NCI-H345 treated with DMSO at 0.1 percent for 48 hours (cell line): ENCODE data around the gene EFNB2.

Experiments used
- DNase-seq: peaks from one replicate; lab custom pipeline; 2025; ENCODE audit not compliant: unreplicated experiment; lab: John Stamatoyannopoulos, UW

EFNB2 gene

DNA sequence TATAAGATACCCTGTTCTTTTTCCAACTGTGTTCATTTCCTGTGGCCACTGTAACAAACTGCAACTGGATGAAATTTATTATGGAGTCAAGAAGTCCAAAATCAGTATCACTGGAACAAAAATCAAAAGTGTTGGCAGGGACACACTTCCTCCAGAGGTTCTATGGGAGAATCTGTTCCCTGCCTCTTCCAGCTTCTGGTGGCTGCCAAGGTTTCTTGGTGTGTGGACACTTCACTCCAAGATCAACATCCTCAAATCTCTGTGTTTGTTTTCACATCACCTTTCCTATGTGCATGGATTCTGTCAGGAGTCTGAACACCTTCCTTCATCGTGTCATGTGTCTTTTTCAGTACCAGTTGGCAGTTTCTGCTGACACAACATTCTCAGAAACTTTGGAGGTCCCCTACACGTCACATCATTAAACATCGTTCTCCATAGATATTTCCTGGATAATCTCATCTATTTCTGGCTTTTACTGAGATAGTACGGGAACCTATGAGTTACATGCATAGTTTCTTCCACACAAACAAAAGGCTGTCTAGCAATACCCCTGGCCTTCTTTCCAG, 15.2 kb upstream of the EFNB2 start:
- no peak for DNase-seq

DNA sequence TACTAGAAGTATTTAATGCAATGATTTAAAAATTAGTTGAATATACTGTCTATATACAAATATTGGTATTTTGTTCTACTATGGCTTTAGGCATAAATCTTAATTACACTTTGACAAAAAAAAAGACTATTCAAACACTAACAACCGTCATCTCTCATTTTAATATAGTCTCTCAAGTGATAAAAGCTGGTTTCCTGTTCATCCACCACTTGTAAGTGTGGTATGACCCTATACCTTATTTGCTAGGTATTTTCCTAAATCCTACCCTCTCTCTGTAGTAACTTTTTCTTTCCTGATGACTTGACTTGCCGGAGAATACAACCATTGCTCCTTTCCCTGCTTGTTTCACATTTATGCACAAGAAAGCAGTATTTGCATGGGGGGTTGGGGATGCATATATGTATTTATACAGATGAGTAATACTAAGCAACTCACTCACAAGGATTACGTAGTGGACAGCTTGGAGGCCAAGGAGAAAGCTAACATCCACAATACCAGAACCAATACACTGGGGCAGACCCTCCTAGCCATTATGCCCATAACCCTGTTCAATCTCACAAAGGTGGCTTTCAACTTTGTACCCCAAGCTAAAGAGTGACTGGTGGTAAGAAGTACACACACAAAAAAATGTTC, 12.7 kb upstream of the EFNB2 start:
- no peak for DNase-seq

GRCh38 chr13:106541826-106542225, 6.4 kb upstream of the EFNB2 start:
- no peak for DNase-seq

DNA sequence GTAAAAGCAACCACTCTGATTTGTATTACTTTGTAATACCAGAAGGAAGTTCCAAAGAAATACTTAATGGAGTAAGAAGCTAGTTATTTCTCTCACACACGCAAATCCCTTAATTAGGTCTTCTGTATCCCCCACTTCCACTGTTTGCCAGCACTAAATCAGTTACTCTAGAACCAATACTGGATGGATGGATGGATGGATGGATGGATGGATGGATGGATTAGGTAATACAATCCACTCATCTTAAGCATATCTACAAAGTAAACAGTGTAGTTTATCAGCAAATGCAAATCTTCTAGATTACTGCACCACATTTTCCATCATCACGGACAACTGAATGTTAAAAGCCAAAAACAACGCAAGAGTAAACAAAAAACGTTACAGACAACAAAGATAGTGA, 5.2 kb upstream of the EFNB2 start:
- DNase-seq: no peak

GRCh38 chr13:106537521-106537920, 2.1 kb upstream of the EFNB2 start:
- DNase-seq: no peak

DNA sequence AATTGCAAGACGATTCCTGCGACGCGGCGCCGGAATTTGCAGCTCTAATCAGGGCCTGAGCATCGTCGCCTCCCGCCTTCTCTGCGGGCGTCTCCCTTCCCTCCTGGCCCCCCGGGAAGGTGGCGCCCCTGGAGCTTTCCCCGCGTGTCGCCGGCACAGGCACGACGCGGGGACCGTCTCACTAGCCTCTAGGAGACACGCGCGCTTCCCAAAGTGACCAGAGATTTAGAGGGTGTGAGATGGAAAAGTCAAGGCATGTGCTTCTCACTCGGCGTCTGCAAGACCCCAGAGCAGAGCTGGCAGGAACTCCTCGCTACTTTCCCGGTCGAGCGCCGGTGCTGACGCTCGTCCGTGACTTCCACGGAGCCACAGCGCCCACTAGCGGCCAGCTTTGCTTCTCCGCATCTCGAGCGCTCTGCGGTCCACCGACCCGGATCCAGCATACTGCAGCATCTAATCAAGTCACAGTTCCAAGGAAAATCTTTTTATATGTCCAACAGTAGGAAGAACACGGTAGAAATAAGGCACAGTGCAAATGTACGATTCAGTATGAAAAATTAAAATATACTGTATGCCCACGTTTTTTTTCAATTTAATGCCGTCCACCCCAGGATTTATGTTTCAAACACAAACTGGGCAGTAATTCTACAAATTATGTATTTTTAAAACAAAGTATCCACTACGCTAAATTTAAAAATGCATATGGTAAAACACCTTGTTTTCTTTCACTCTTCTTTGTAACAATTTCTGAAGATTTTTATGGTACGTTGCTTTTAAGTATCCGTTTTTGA, 977 bp upstream of the EFNB2 start:
- peak; percentile 88 for DNase-seq

DNA sequence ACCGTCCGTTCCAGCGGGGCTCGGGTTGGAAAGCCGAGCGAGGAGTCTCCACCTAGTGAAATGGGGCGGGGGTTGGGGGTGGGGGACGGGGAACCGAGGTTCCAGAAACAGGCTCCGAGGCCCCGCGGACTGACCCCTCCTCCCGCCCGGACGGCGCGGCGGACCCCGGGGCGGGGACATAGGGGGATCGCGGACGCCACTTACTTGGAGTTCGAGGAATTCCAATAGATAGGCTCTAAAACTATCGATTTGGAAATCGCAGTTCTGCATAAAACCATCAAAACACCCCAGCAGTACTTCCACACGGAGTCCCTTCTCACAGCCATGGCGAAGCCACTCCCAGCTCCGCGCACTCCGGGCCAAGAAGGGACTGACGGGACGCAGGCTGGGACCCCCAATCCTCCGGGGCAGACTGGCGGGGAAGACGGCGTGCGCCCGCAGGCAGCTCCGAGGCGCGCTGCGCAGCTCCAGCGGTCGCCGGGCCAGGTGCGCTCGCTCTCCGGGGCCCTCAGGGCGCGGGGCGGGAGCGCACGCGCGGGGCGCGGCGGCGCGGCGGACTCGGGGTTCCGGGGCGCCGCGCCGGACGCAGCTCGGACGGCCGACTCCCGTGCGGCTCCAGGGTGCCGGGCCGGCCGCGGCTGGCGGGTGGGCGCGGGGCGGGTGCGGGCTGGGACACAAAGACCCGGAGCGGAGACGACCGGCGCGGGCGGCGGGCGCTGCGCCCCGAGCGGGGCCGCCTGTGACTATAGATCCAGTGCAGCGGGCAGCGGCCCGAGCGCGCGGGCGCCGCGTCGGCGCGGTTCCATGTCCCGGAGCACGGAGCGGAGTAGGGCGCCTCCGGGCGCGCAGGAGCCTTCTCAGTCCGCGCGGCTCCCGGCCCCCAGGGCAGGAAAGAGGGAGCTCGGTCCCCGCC, 567 bp downstream of the EFNB2 start:
- no peak for DNase-seq

- peak; percentile 43 for DNase-seq
Measured at GRCh38 chr13:106533943-106534638, 1.4 kb downstream of the EFNB2 start.

- DNase-seq: peak; percentile 78
Measured at GRCh38 chr13:106533101-106533942, 2.1 kb downstream of the EFNB2 start.

GRCh38 chr13:106532111-106532929, 3.1 kb downstream of the EFNB2 start:
- DNase-seq: no peak

DNA sequence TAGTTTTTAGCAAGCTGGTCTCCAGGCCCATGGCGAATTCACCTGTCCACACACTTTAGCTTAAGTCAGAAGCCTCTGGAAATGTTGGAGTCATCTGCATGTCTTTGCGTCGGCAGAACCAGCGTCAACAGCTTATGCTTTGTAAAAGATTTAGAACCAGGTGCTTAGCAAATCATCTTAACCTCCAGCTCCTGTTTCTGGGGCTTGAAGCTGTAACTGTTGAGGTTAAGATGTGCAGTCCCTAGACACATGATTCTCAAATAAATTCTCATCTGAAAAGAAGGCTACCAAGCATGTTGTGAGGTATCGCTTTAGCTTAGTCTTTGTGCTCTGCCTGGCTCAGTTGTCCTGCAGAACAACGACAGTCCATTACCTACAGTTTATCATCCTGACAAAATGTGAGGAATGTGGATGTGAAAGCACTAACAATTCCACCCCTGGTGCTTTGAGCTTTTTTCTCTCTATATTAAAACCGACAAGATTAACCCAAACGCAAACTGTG, 4.4 kb downstream of the EFNB2 start:
- DNase-seq: no peak

DNA sequence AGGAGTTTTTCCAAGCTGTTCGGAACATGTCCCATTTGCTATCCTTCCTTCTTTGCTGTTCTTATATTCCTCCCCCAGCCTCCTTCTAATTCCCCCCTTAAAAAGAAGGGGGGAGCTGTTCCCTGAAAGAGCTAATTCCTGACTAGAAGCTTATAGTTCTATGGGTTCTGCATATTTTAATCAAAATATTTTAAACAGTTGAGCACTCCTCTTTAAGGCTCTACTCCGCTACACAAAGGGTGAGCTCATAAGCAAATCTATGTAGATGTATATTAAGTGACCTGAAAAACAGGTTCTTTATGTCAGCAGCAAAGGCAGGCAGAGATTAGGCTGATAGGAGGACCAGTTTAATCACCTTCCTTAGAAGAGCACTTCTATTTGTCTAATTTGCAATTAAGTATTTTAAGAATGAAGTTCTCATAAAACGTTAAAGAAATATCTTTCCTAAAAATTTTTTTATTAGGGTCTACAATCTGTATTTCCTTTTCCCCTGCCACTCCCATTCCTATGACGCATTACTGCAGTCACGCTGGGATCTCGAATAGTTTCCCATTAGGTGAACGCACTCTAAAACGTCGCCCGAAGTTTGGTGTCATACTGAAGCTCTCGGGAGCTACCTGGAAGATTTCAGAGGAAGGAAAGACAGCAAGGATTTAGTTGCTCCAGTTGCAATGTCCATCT, 5.2 kb downstream of the EFNB2 start:
- DNase-seq: no peak

DNA sequence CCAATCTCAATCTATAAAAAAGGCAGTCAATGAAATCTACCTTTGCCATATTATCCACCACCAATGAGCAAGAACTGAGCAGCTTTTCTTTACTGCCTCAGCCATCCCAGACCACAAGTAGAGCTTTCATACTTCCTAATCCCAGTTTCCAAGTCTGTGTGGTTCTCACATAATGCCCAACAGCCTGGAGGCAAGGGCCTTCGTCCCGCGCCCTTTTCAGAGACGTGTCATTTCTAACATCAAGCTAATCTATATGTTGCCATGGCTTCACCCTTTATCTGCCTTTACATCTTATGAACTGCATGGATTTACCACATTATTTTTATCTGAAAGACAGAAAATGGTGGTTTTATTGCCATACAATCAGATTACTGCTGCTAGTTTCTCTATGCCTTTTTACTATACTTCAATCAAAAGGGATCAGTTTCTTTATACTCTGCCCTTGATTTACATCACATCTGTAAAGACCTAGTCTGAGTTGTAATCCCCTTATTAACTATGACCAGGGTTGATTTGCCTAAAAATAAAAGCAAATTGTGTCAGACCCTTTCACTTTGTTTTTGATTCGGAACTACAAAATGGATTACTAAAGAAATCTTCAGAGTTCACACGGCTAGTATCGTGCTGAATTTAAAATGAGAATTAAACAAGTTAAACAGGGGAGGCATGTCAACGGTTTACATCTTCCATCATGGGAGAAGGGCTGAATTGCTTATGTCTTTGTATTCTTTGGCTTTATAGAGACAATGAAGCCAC, 5.9 kb downstream of the EFNB2 start:
- DNase-seq: no peak

DNA sequence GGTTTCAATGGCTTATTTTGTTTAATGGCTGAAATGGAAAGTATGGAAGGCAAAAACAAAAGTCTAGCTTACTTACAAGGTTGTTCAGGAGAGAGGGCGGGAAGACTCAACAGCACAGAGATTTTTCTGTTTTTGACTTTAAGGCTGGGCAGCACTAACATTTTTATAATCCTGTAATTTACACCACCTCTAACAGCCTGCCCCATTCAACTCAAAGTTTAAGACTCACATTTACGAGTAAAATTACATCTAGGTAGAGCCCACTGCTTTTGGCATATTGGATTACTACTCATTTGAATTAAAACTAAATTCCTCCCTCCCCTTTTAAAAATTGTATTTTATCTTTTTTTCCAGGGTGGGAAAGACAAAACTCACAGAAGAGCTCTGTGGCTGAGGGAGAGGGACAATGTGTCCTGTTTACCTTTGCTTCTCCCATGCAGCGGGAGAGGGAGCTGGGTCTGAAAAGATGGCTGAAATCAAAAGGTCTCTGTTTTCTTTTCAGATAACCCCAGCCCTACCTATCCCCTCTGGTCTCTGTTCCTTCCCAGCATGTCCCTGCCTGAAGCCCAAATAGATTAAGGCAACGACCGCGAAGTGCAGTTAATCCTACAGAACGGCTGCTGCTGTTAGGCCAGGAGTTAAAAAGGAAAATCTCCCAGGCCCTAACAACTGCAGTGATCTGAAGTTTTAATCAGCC, 6.6 kb downstream of the EFNB2 start:
- DNase-seq: no peak

DNA sequence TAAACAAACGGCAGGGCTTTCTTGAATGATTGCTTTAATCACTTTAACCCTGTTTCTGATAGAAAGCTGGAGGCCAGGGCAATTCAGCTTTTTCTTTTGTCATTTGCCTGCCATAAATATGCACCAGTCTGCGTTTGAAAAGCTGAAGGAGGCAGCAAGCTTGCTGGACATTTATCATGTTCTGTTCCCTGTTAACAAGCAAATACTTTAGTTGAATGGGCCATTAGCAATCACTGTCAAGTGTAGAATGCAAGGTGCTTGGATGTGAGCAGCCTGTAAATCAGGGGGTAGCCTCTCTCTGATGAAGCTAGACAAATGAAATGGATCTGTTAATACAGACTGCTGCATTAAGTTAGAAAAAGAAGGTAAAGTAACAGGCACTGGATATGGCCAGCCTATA, 7.6 kb downstream of the EFNB2 start:
- DNase-seq: peak; percentile 78

DNA sequence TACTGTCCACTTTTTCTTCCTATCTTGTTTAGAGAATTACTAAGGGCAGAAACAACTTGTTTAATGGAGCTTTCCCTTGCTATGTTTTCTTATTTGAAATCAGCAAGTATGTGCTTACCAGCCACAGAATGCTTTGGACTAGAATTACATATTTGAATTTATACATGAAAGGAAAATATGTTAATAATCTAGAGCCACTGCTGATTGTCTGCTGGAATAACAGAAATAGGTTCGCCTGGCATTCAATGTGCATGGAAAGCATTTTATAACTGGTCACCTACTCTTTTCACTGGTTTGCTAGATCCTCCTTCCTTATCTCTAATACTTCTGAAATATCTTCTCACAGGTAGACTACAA, 8.0 kb downstream of the EFNB2 start:
- no peak for DNase-seq
